GM12874 (cell line): ENCODE measurements around the gene ADAMTSL2.

ENCODE experiments used
- CTCF ChIP-seq: IDR thresholded peaks from 2 replicates; pipeline ENCODE4 v1.5.1; 2011; ENCODE audit warnings: low read depth, mild to moderate bottlenecking, control low read depth, low read length, moderate library complexity; ENCODE audit not compliant: insufficient read depth

ADAMTSL2 gene

GRCh38 chr9:133604856-133605255 lies 70.4 kb downstream of the ADAMTSL2 start:
- TF ChIP-seq CTCF = no peak

DNA sequence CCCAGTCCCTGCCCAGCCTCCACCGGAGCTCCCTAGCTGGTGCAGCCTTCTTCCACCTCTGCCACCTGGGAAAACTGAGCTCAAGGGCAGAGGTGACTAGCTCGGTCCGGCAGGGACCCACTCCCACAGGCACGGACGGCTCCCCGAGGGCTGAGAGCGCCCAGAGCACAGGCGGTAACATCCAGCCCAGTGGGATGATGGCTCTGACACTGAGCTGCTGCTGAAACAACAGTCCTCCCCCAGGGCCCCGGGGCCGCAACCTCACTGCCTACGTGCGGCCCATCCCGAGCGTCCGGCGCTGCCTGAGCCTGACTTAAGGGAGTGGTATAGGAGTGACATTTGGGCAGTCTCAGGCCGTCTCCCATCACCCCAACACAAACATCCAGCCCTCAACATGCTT lies 70.9 kb downstream of the ADAMTSL2 start:
- TF ChIP-seq CTCF = no peak

- TF ChIP-seq CTCF = no peak
Observed at GRCh38 chr9:133605856-133606707, 71.6 kb downstream of the ADAMTSL2 start.

DNA sequence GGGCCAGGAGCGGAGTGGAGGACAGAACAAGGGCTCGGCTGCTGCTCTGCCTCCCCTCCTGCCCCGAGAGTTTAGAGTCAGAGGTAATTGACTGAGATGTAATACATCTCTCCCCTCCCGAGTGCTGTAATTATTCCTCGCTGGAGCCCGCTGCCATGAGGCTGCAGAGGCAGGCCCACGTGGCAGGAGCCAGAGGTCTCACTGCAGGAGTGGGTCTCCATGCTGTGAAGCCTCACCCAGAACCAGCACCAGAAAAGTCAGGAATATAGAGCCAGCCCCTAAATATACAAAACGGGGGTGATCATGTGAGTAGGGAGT lies 72.2 kb downstream of the ADAMTSL2 start:
- TF ChIP-seq CTCF = no peak

DNA sequence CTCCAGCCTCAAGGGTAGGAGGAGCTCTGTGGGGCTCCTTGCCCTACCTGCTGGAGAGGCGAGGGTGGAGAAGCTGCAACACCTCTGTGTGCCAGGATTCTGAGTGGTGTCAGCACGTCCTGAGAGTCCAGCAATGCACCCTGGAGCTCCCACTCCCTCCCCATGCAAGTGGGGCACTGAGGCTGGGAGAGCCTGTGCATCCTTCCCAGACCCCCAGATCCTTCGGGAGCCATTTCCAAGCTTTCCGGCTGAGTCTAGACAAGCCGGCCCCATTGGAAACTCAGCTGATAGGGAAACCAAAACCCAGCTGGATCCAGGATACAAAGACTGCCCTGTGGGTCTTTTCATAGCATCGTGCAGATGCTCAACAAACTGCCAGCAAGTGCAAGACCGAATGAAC lies 72.9 kb downstream of the ADAMTSL2 start:
- TF ChIP-seq CTCF = no peak

DNA sequence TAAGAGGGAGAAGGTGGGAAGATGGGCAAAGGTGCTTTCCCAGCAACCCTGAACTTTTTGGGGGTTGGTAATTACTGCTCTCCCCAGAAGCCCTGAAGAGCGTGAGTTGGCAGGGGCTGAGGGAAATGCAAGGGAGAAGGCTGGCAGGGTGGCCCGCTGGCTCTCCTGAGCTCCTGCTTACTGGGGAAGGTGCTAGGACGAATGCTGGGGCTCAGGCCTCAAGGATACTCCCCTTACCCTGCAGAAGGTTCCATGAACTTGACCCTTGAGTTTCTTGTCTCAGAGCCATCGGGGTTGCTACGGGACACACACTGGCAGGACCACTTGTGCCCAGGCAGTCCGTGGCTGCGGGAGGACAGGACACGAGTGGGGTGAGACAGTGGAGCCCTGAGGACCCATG lies 73.5 kb downstream of the ADAMTSL2 start:
- no peak for TF ChIP-seq CTCF

- TF ChIP-seq CTCF = no peak
Observed at GRCh38 chr9:133608382-133608781, 73.9 kb downstream of the ADAMTSL2 start.
